ENCODE data around the gene ANGPT4.

The ANGPT4 gene

GRCh38 chr20:822651-823573 is 93.2 kb downstream of the ANGPT4 start:
- no peak for DNase-seq

GRCh38 chr20:821731-822065 is 94.4 kb downstream of the ANGPT4 start:
- no peak for DNase-seq

DNA sequence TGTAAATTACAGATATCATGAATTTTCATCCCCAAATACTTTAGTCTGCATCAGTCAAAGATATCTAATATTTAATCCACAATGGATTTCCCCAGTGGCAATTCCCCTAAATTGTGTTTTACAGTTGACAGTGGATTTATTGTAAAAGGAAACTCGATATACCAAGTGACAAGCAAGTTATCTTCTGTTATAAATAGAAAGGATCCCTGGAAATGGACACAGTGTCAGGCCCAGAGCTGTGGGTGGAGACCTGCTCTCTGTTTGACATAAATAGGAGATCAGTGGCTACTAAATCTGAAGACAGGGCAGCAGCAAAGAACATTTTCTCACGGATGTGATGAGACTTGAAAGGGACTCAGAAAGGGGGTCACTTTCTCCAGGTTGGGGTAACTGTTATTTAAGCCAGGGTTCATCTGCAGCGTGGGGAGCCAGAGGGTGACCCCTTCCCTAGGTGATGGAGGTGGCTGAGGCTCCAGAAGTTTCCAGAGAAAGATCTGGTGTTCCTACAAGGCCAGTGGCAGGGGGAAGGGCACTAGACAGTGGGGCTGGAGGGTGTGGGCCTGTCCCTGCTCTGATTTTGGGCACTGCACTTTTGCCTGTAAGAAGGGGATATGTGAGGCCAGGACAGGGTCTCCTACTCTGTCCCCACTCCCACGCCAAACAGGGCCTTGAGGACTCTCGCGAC is 94.9 kb downstream of the ANGPT4 start:
- no peak for DNase-seq

GRCh38 chr20:820323-820953 is 95.7 kb downstream of the ANGPT4 start:
- DNase-seq, result no peak

Measured in activated naive CD4-positive, alpha-beta T cell treated with Interleukin-2 at 50 U/mL for 16 hours (primary cell).